ENCODE data around the gene NPFF. TPM values are rescaled to one million over a fixed set of nuclear protein-coding genes. Genes with fewer than 3 reads are reported as not detected.

NPFF gene
- total RNA-seq, 1 experiment from 2014 or later, result not detected

DNA sequence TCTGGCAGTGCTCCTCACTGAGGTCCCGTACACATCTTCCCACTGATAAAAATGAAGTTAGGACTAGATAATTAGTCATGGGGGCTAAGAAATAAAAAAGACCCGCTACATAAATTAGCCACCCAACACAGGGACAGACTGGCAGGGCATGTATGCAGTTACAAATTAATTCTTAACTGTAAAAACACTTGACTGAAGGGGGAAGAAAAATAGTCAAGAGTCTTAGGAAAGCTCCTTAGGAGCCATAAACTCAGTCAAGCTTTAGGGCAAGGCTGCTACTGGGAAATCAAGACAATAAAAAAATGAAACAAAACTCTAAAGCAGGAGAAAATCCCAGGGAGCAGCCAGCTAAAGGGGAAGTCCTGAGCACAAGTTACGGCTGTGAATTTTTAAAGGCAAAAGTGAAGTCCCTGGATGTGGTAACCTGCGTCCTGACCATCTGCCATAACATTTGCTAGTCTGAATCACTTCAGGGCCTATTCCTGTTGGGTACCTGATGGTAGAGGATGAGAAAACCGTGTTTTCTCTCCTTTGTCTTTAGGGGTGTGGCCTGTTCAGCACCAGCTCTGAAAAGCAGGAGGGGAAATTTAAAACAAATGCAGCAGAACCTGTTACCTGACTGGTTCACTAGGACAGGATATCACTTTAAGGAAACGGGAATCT lies 7.5 kb upstream of the NPFF start:
- no peak for DNase-seq (ENCODE audit: low spot score)

- no peak for DNase-seq (ENCODE audit: low spot score)
Measured at GRCh38 chr12:53513712-53514410, 6.6 kb upstream of the NPFF start.

DNA sequence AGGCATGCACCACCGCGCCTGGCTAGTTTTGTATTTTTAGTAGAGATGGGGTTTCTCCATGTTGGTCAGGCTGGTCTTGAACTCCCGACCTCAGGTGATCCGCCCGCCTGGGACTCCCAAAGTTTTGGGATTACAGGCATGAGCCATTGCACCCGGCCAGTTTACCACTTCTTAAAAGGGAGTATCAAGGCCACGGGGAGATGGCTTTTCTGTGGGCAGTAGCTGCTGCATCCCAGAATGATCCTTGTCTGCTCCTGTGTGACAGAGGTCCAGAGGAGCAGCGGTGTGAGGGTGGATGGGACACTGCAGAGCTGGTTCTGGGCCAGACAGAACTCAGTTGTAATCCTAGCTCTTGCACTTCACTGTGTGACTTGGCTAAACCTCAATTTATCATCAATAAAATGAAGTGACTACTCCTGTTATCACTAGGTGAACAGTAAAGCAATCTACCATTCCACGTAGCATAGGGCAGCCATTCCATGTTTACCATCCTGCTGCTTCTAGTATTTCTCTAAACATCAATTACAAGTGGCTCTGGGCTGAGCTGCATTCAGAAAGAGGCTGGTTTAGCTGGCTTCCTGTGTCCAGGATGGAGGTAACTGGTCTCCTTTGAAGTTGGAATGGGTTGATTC lies 3.0 kb upstream of the NPFF start:
- DNase-seq (ENCODE audit: low spot score), result no peak

- peak; percentile 75 for DNase-seq (ENCODE audit: low spot score)
Measured at GRCh38 chr12:53508534-53509170, 1.4 kb upstream of the NPFF start.

GRCh38 chr12:53507603-53507885 lies 260 bp upstream of the NPFF start:
- DNase-seq (ENCODE audit: low spot score), result no peak

- DNase-seq (ENCODE audit: low spot score), result no peak
Measured at GRCh38 chr12:53506450-53506785, 866 bp downstream of the NPFF start.

DNA sequence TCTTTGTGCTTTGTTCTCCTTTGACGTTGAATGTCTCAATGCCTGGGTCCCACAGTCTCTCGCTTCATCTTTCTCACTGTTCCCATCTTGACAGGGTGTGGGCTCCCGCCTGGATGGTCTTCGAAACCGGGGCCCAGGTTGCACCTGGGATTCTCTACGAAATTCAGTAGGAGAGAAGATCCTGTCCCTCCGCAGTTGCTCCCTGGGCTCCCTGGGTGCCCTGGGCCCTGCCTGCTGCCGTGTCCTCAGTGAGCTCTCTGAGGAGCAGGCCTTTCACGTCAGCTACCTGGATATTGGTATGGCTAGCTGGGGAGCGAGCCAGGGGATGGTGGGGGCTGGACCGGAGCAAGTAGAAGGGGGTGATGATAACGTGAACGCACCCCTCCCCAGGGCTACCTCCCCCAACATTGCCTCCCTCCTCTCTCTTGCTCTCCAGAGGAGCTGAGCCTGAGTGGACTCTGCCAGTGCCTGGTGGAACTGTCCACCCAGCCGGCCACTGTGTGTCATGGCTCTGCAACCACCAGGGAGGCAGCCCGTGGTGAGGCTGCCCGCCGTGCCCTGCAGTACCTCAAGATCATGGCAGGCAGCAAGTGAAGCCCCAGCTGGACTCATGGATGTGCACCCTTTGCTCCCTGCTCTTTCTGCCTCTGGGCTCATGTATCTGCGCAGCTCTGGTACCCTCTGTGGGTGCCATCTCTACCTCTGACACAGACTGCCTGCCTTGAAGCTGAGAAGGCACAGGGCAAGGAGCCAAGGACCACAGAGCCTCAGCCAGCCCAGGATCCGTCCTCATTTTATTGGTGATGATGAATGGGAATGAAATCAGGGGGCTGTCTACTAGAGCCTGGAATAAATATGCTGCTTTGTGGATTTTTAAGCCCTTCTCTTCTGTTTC lies 1.5 kb downstream of the NPFF start:
- DNase-seq (ENCODE audit: low spot score), result peak; percentile 37

- peak; percentile 66 for DNase-seq (ENCODE audit: low spot score)
Measured at GRCh38 chr12:53505086-53505485, 2.2 kb downstream of the NPFF start.

DNA sequence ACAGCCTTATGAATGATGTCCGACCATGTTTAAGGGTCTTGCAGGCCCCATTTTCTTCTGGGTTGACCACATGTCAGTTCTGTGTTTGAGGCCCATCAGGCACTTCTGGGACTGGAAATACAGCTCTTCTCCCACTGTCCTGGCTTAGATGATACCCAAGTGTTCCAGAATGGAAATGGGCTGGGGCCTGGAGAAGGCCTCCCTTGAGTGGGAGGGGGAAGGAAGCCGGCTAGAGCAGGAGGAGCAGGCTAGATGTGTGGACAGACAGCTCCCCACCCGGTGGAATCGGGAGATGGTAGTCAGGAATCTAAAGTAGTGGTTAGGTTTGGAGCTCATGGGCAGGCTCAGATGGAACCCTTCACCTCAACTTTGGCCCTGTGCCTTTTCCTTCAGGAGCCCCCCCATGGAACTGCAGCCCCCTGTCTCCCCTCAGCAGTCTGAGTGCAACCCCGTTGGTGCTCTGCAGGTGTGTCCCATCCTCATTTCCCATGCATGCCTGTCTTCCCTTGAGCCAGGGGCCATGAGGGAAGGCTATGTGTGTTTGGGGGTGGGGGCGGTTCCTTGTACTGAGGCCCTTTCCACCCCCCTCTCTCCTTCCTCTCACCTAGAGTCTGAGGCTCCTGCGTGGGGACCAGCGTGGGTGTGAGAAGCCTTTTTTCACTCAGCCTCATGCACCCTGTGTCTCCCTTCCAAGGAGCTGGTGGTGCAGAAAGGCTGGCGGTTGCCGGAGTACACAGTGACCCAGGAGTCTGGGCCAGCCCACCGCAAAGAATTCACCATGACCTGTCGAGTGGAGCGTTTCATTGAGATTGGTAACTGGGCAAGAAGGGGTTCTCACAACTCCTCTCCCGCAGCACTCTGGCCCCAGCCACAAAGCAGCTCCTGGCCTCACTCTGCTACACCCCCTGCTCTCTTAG lies 3.0 kb downstream of the NPFF start:
- DNase-seq (ENCODE audit: low spot score), result no peak

DNA sequence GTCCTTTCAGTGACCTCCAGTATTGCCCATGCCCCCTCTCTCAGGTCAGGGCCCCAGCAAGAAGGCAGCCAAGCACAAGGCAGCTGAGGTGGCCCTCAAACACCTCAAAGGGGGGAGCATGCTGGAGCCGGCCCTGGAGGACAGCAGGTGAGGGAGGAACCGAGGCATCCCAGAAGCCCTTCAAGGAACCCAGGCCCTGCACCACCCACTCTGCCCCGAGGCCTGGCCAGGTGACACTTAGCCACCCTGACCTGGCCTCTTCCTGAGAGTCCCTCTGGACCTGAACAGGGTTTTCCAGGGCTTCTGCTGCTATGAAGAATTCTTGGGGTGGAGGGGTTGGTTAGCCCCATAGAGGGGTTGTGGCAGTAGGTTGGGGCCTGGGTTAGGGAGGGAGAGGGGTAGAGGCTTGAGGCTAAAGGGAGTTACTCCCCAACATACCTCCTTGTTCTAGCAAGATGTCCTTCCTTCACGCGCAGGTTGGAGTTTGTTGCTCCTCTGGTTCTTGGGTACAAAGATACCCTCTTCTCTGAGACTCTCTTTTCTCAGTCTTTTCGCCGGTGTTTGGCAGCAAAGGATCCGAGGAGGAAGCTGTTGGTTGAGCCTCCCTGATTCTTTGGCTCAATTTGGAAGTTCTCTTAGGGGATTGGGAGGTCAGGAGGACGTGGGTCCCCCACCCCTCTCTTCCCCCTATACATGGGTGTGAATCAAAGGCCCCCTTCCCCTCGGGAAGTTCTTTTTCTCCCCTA lies 4.1 kb downstream of the NPFF start:
- DNase-seq (ENCODE audit: low spot score), result no peak

GRCh38 chr12:53502331-53502730 lies 5.0 kb downstream of the NPFF start:
- DNase-seq (ENCODE audit: low spot score), result no peak

DNA sequence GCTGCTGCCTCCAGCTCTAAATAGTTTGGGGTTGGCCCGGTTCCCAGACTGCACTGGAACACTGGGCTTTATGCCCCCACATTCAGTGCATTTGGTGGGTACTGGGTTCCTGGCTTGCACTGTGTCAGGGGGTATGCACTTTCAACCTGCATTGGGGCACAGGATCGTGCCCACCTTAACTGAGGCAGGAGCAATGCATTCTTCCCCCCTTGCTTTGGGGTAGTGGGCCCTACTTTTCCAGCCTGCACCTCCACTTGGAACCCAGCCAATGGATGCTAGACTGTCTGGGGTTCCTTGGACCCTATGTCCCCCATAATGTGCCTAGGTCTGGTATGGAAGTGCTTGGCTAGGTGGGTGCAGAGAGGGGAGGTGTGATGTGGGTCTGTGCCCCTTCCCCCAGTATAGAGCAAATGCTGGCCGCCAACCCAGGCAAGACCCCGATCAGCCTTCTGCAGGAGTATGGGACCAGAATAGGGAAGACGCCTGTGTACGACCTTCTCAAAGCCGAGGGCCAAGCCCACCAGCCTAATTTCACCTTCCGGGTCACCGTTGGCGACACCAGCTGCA lies 5.6 kb downstream of the NPFF start:
- no peak for DNase-seq (ENCODE audit: low spot score)

- DNase-seq (ENCODE audit: low spot score), result peak; percentile 100
Measured at GRCh38 chr12:53500776-53501614, 6.3 kb downstream of the NPFF start, which contains the start of gene TARBP2. TSS of gene TARBP2 (plus strand) at chr12:53501283. CDS start at chr12:53501409, 126 bp downstream.

DNA sequence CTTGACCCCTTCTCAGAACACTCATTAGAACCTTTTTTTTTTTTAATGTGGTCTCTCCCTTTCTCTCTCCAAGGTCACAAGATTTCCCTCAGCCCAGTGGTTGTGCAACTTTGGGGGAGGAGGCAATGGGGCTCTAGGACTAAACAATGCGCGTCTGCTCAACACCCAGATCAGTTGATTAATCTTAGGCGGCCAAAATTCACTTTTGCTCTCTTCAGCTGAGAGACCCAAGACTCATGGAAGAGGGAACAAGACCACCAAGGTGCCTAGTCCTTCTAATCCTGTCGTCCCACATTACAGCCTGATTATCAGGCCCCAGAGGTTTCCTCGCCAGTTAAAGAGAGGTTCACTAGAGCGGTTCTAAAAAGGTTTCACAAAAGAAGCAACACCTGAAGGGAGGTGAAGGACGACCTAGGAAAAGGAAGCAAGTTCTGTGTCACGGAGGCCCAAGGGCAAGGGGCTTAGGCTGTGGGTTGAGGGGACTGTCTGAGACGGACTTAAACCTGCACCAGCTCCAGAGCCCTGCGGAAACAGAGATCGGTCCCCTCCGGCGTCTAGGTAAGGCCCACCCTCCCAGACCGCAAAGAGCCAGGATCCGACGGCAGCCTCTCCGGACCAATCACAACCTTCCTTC lies 7.0 kb downstream of the NPFF start:
- DNase-seq (ENCODE audit: low spot score), result no peak

GRCh38 chr12:53499266-53500141 lies 7.8 kb downstream of the NPFF start, which contains the start of gene MAP3K12:
TSS of gene MAP3K12 (minus strand) at chr12:53499458. CDS start at chr12:53487391, 12,067 bp downstream.
- DNase-seq (ENCODE audit: low spot score), result no peak

GRCh38 chr12:53498235-53498630 lies 9.1 kb downstream of the NPFF start:
- no peak for DNase-seq (ENCODE audit: low spot score)

DNA sequence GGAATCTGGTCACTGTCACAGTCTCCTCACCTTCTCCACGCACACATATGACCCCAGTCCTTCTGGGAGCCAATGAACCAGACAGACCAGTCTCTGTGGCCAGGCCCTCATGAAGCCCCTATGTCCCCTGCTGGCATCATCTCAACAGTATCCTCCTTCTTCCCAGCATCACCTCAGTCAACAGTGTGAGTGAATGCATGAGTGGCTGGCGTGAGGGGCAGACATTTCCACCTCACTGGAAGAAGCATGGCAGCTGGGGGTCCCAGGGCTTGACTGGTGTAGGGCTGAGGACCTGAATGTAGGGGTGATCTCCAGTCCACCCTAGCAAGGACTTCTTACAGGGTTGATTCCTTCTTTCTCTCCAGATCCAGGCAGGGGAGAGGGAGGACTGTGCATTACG lies 9.8 kb downstream of the NPFF start:
- no peak for DNase-seq (ENCODE audit: low spot score)

All from A172 (cell line).